HG02571 (cell line): Measurements from ENCODE around the gene CTBP1.

ENCODE experiments used
- ATAC-seq: cut with Tn5 transposase; IDR thresholded peaks from one replicate; pipeline ENCODE4 v1.9.1; 2021; ENCODE audit warnings: mild to moderate bottlenecking, moderate library complexity; ENCODE audit not compliant: unreplicated experiment

CTBP1 gene

GRCh38 chr4:1285151-1285789 is 36.3 kb upstream of the CTBP1 start:
- no peak for ATAC-seq

- ATAC-seq, result no peak
Measured at GRCh38 chr4:1283711-1284110, 34.8 kb upstream of the CTBP1 start.

- ATAC-seq, result no peak
Measured at GRCh38 chr4:1279253-1279652, 30.3 kb upstream of the CTBP1 start.

- no peak for ATAC-seq
Measured at GRCh38 chr4:1277667-1278665, 29.0 kb upstream of the CTBP1 start.

GRCh38 chr4:1276984-1277383 is 28.1 kb upstream of the CTBP1 start:
- ATAC-seq, result no peak

- ATAC-seq, result no peak
Measured at GRCh38 chr4:1274871-1275270, 25.9 kb upstream of the CTBP1 start.

DNA sequence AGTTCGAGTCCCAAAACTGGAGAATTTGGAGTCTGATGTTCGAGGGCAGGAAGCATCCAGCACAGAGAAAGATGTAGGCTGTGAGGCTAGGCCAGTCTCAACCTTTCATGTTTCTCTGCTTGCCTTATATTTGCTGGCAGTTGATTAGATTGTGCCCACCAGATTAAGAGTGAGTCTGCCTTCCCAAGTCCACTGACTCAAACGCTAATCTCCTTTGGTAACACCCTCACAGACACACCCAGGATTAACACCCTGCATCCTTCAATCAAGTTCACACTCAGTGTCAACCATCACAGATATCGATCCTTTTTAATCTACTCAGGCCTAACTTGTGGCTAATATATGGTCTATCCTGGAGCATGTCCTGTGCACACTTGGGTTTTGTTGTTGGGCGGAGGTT is 22.8 kb upstream of the CTBP1 start:
- ATAC-seq, result no peak

DNA sequence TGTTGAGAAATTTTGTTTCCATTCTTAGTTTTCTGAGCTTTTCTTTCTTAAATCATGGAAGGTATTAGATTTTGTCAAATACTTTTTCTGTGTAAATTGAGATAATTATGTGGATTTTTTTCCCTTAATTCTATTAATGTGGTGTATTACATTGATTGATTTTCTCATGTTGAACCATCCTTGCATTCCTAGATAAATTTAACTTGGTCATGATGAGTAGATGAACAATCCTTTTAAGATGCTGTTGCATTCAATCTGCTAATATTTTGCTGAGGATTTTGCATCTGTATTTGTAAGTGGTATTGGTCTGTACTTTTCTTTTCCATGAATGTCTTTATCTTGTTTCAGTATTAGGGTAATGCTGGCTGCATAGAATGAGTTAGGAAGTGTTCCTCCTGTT is 20.3 kb upstream of the CTBP1 start:
- ATAC-seq, result no peak

GRCh38 chr4:1266881-1267763 is 18.2 kb upstream of the CTBP1 start:
- no peak for ATAC-seq

DNA sequence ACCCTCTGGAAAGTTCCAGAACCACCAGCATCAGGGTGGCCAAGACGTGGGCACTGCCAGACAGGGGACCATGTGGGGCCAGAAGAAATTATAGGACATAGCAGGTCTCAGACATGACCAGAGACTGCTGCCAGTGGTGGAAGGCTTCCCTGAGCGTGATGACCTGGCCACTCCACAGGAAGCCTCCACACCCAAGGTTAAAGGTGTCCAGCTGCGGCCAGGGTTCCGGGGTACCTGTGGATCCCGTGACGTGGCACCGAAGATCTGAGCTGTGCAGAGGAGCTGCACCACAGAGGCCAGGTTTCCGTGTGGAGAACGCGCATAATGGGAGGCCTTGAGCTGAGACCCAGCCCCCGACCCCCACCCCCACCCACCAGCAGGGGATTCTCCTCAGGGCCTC is 16.4 kb upstream of the CTBP1 start:
- ATAC-seq, result no peak

GRCh38 chr4:1264942-1265341 is 16.0 kb upstream of the CTBP1 start:
- ATAC-seq, result no peak

DNA sequence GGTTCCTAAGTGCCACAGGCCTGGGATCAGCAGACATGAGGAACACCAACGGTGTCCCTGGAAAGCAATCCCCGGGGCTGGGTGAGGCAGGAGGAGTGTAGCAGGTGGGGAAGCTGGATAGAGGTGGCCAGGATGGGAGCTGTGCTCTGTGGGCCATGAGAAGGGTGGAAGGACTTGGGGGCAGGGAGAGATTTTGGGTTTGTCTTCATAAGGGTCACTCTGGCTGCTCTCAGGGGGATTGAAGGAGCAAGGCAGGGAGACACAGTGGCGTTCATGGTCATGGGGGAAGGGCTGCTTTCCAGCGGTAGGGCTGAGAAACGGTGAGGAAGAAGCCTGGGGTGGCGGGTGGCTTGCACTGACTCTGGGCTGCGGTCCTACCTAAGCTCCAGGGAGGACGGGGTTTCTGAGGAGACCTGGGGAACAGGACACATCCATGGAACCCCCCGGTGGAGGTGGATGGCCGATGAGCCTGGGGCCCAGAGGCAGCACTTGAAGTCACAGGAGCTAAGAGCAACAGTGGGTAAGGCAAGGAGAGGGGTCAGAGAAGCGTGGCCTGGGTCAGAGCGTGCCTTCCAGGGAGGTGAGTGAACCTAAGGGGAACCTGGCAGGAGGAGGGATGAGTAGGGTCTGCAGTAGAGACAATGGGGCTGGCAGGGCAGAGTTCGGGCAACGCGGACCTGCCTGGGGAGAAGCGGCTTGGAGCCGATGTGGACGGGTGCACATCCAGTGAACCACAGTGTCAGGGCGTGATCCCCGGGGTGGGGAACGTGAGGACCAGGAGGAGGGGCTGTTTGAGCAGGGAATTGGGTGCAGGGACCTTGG is 12.4 kb upstream of the CTBP1 start:
- ATAC-seq, result no peak

GRCh38 chr4:1260418-1261106 is 11.6 kb upstream of the CTBP1 start:
- no peak for ATAC-seq

DNA sequence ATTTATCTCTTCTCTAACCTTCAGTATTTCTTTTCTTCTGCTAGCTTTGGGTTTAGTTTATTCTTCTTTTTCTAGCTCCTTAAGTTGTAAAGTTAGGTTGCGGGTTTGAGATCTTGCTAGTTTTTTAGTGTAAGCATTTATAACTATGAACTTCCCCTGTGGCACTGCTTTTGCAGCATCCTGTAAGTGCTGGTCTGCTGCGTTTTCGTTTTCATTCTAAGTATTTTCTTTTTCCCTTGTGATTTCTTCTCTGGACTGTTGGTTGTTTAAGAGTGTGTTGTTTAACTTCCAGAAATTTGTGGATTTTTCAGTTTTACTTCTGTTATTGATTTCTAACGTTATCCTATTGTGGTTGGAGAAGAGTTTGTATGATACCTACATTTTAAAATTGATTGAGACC is 11.0 kb upstream of the CTBP1 start:
- no peak for ATAC-seq

GRCh38 chr4:1258457-1258856 is 9.5 kb upstream of the CTBP1 start:
- ATAC-seq, result no peak

- ATAC-seq, result no peak
Measured at GRCh38 chr4:1255699-1256098, 6.8 kb upstream of the CTBP1 start.

DNA sequence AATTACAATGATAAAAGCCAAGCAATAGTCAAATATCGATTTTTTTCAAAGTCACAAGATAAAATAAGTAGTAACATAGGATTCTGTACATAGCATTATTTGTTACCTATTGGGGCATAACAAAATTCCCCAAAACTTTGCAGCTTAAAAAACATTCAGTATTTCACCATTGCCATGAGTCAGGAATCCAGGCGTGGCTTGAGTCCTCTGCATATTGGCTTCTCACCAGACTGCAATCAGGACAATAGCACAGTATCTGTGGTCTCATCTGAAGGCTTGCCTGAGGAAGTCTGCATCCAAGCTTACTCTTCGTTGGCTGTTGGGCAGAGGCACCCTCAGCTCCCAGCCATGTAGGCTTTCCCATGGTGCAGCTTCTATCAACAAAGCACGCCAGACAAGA is 6.2 kb upstream of the CTBP1 start:
- no peak for ATAC-seq

GRCh38 chr4:1253831-1254230 is 4.9 kb upstream of the CTBP1 start:
- ATAC-seq, result no peak

GRCh38 chr4:1252928-1253492 is 4.1 kb upstream of the CTBP1 start:
- ATAC-seq, result no peak

DNA sequence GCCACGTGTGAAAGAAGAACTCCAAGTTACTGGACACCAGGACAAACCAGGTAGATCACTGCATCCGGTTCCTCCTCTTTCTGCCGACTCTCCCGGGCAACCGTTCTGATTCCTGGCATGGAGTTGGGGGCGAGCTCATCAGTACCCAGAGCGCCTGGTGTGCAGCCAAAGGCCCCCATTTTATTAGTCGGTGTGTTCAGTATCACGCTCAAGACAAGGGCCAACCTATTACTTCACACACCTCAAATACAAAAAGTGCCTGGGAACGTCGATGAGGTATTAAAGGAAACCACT is 2.8 kb upstream of the CTBP1 start:
- no peak for ATAC-seq
